IgD-negative memory B cell (primary cell): ENCODE results near the gene CRYL1. TPM values are rescaled to one million over a fixed set of nuclear protein-coding genes. Genes with fewer than 3 reads are reported as not detected.
A peak's percentile ranks its signal among the peaks of the same experiment; 100 is the strongest.

Source experiments
- H3K27ac Mint-ChIP-seq, 3 donors: one replicate each; pipeline ENCODE4 v1.8.0; 2020 to 2022; ENCODE audit warnings: mild to moderate bottlenecking in 3 of 3, mixed read lengths in 3 of 3, moderate library complexity in 1 of 3
- H3K27me3 Mint-ChIP-seq: one replicate; pipeline ENCODE4 v1.8.0; 2021; ENCODE audit warnings: mixed read lengths
- H3K36me3 Mint-ChIP-seq: one replicate; pipeline ENCODE4 v1.8.0; 2020; ENCODE audit warnings: mild to moderate bottlenecking, mixed read lengths
- H3K4me1 Mint-ChIP-seq, 3 donors: one replicate each; pipeline ENCODE4 v1.8.0; 2020 to 2022; ENCODE audit warnings: mixed read lengths in 3 of 3, mild to moderate bottlenecking in 1 of 3
- H3K4me3 Mint-ChIP-seq, 4 donors: one replicate each; pipeline ENCODE4 v1.8.0; 2020 to 2022; ENCODE audit warnings: mild to moderate bottlenecking in 4 of 4, mixed read lengths in 4 of 4, moderate library complexity in 3 of 4
- H3K9me3 Mint-ChIP-seq, 3 donors: one replicate each; pipeline ENCODE4 v1.8.0; 2020 to 2021; ENCODE audit warnings: mixed read lengths in 3 of 3, mild to moderate bottlenecking in 1 of 3
- polyA plus RNA-seq: library from polyadenylated mRNA; unstranded; fragments of 300-500 nt; fragmentation: Illumina TruSeq; gene quantifications from one replicate; pipeline ENCODE4 v1.2.3, GENCODE V29; 2021

CRYL1 gene
- polyA plus RNA-seq, 1 donor from 2014 or later = 32.3 TPM

DNA sequence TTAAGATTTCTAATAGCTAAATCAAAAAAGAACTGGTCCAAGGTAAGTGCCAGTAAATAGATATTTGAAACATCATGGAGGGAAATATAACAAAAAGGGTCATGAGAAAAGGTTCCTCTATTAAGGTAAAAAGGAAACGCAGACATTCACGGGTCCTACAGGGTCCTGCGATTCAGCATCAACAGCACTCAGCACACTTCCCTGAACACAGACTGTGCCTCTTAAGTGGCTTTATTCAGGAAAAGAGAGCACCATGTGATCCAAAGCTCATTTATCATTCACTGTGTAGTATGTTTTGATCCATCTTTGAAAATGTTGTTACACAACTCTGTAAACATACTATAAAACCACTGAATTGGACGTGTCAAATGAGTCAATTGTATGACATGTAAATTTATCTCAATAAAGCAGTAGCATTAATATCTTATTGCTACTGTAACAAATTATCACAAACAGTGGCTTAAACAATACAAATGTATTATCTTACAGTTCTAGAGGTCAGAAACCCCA lies 33.7 kb downstream of the CRYL1 start:
- Mint-ChIP-seq H3K4me1 (peaks cover 0 to 6% (median 4%) of the 10 kb centered on the region in 3 donors), H3K9me3 (no peaks in the 10 kb centered on the region), H3K27ac (no peak overlapping the region), H3K27me3 (no peaks in the 10 kb centered on the region), H3K36me3 (peaks cover 7% of the 10 kb centered on the region), H3K4me3 (no peak overlapping the region)

DNA sequence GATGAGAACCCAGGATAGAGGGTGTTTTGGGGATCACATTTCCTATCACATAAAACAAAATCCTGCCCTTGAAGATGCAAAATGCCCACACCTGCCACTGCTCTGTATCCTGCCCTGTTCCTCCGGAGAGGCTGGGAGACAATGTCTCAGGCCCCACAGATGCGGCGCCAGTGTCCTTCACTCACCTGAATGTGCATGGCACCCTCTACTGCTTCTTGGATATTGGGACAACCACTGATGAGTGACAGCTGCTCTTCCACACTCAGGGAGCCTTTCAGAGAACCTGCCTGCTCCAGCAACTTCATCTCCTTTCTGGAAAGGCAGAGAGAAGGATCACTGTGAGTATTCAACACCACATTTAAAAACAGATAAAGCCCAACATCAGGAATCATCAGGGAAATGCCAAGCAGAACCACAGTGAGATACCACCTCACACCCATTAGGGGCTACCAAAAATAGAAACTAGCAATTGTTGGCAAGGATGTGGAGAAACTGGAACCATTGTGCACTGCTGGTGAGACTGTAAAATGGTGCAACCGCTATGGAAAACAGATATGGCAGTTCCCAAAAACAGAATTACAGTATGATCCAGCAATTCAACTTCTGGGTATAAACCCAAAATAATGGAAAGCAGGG lies 36.4 kb downstream of the CRYL1 start:
- H3K27ac Mint-ChIP-seq = no peak overlapping the region
- H3K4me3 Mint-ChIP-seq = no peak overlapping the region
- H3K4me1 Mint-ChIP-seq = no peaks in the 10 kb centered on the region
- no peaks in the 10 kb centered on the region for H3K27me3 Mint-ChIP-seq
- no peaks in the 10 kb centered on the region for H3K9me3 Mint-ChIP-seq
- peaks cover 11% of the 10 kb centered on the region for H3K36me3 Mint-ChIP-seq

DNA sequence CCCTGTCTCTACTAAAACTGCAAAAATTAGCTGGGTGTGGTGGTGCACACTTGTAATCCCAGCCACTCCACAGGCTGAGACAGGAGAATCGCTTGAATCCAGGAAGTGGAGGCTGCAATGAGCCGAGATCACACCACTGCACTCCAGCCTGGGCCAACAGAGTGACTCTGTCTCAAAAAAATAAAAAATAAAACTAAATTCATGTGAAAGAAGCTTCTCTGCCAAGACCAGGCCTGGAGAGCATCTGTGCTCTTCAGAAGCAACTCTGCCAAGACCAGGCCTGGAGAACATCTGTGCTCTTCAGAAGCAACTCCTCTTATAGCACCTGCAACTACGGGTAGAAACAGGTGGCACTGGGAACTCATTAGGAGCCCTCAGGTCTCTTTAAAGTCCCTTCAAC lies 37.7 kb downstream of the CRYL1 start:
- no peaks in the 10 kb centered on the region for H3K9me3 Mint-ChIP-seq
- no peak overlapping the region for H3K4me3 Mint-ChIP-seq
- H3K4me1 Mint-ChIP-seq = no peaks in the 10 kb centered on the region
- H3K36me3 Mint-ChIP-seq = peaks cover 11% of the 10 kb centered on the region
- H3K27ac Mint-ChIP-seq = no peak overlapping the region
- H3K27me3 Mint-ChIP-seq = no peaks in the 10 kb centered on the region

DNA sequence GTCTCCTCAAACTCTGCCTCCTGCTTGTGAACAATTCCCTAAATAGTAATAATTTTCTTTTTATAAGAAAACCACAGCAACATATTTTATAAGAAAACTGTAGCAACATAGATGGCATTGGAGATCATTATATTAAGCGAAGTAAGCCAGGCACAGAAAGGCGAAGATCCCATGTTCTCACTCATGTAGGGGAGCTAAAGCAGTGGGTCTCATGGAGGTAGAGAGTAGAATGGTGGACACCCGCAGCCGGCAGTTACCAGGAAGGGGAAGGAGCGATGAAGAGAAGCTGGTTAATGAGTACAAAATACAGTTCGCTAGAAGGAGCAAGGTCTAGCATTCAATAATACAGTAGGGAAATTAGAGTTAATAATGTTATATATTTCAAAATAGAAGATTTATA lies 42.9 kb downstream of the CRYL1 start:
- no peak overlapping the region for H3K4me3 Mint-ChIP-seq
- H3K36me3 Mint-ChIP-seq = peaks cover 15% of the 10 kb centered on the region
- no peaks in the 10 kb centered on the region for H3K9me3 Mint-ChIP-seq
- H3K27me3 Mint-ChIP-seq = no peaks in the 10 kb centered on the region
- no peak overlapping the region for H3K27ac Mint-ChIP-seq
- H3K4me1 Mint-ChIP-seq = peaks cover 0 to 1% (median 1%) of the 10 kb centered on the region in 3 donors

DNA sequence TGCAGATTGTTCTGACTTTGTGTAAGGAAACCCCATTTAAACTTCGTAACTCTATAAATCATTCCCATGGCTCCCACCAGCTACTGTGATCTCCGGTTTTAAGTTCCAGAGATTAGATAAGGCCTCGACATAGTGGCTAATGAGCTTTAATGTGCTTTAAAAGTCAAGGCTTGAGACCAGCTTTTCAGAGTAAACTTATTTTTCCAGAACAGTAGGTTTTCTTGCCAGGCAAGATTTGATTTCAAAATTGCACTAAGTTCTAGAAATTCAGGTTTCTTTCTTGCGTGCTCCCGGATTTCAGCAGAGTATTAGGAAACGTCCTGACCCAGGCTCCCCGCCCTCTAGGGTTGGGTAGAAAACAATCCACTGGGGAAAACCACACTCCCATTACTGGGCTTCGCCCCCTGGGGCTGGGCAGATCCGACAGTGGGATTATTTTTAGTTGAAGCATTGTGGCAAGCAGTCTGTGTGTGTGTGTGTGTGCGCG lies 43.3 kb downstream of the CRYL1 start:
- no peaks in the 10 kb centered on the region for H3K27me3 Mint-ChIP-seq
- peaks cover 15% of the 10 kb centered on the region for H3K36me3 Mint-ChIP-seq
- H3K4me1 Mint-ChIP-seq = peaks cover 0 to 2% (median 2%) of the 10 kb centered on the region in 3 donors
- no peak overlapping the region for H3K4me3 Mint-ChIP-seq
- H3K9me3 Mint-ChIP-seq = no peaks in the 10 kb centered on the region
- no peak overlapping the region for H3K27ac Mint-ChIP-seq

DNA sequence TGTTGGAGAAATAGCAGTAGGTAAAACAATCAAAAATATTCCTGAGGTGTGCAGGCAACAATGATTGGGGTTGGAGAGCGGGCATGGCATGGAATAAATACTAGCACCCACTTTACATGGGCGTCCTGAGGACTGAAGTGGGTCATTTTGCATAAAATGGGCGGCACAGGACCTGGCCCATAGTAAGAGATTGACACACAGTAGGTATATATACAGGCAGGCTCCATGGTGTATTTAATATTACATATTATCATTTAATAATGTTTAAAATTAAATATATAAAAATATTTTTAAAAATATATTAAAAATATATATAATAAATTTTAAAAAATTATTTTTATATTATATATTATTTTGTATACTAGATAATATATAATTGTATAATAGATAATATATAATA lies 48.3 kb downstream of the CRYL1 start:
- no peak overlapping the region for H3K27ac Mint-ChIP-seq
- H3K9me3 Mint-ChIP-seq = no peaks in the 10 kb centered on the region
- H3K36me3 Mint-ChIP-seq = peaks cover 7% of the 10 kb centered on the region

DNA sequence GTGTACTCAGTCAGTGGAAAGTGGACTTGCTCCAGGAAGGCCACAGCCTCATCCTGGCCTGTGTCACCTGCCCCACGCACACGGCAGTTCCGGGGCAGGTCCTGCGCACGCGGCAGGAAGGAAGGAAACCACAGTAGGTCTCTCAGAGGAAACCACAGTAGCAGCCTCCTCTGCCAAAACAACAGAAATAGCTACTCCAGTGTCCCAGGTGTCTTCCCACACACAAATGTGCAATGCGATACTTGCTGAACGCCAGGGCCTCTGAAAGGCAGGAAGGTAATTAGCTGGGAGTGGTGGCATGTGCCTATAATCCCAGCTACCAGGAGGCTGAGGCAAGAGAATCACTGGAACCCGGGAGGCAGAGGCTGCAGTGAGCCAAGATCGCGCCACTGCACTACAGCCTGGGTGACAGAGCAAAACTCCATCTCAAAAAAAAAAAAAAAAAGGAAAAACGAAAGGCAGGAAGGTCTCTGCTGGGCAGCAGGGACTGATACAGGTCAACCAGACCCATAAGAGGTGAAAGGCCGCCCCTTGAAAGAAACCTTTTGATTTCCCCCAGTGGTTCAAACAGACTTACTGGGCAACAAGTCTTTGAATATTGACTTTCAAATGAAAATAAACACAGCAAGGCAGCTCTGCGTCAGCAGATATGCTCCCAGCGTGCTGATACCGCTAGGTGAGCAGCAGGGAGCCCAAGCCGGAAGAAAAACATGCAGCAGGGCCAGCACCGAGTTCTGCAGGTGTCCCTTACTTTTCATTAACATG lies 49.5 kb downstream of the CRYL1 start:
- H3K36me3 Mint-ChIP-seq = peaks cover 8% of the 10 kb centered on the region
- H3K4me3 Mint-ChIP-seq = peak overlapping the region; percentile 22 to 89 (median 74)
- H3K27me3 Mint-ChIP-seq = no peaks in the 10 kb centered on the region
- no peaks in the 10 kb centered on the region for H3K9me3 Mint-ChIP-seq
- H3K4me1 Mint-ChIP-seq = peaks cover 17 to 23% (median 18%) of the 10 kb centered on the region in 3 donors
- peak overlapping the region; percentile 10 to 88 (median 88) for H3K27ac Mint-ChIP-seq

More for the DNA sequence above, 48.3 kb downstream of the CRYL1 start:
- Mint-ChIP-seq H3K27me3 (no peaks in the 10 kb centered on the region), H3K4me1 (peaks cover 18 to 23% (median 18%) of the 10 kb centered on the region in 3 donors), H3K4me3 (peak overlapping the region in 2 of 4 donors; percentile 63 to 75)

DNA sequence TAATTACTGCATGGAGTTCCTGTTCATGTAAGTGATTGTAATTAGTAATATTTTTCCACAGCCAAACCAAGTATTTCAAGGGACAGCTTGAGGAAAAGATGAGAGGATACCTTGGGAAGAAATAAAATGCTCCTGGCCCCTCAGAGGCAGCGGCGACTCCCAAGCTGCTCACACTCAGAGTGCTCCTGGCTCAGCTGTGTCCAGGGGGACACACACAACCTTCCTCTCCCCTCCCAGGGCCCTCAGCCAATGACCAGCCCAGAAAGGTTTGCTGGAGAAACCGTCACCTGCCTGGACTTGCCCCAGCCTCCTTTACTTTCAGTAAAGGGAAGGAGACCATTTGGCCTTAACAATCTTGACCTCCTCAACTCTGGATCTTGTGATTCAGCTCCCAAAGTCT lies 51.1 kb downstream of the CRYL1 start:
- H3K36me3 Mint-ChIP-seq = peaks cover 3% of the 10 kb centered on the region
- no peaks in the 10 kb centered on the region for H3K27me3 Mint-ChIP-seq
- H3K4me1 Mint-ChIP-seq = peaks cover 17 to 22% (median 18%) of the 10 kb centered on the region in 3 donors
- H3K9me3 Mint-ChIP-seq = no peaks in the 10 kb centered on the region
- peak overlapping the region in 2 of 3 donors; percentile 79 to 88 for H3K27ac Mint-ChIP-seq
- H3K4me3 Mint-ChIP-seq = peak overlapping the region in 1 of 4 donors; percentile 9

DNA sequence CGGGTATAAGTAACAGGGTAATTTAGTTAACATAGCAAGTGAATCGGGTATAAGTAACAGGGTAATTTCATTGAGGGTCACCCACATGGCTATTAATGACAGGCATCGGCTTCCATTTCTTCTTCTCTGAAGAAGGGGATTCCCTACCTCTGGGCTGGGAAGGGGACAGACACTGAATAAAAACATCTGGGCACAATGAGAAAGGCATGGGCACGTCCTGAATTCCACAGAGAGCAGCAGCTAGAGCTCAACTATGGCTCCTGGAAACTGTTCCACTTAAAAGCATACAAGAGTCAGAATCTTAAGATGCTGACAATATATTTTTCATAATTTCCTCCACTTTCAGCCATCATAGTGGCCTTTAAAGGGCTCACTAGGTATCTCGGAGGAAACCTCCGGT lies 51.8 kb downstream of the CRYL1 start:
- Mint-ChIP-seq H3K36me3 (peaks cover 3% of the 10 kb centered on the region), H3K27ac (peak overlapping the region in 1 of 3 donors; percentile 88), H3K4me1 (peaks cover 17 to 22% (median 18%) of the 10 kb centered on the region in 3 donors), H3K9me3 (no peaks in the 10 kb centered on the region), H3K4me3 (no peak overlapping the region), H3K27me3 (no peaks in the 10 kb centered on the region)

DNA sequence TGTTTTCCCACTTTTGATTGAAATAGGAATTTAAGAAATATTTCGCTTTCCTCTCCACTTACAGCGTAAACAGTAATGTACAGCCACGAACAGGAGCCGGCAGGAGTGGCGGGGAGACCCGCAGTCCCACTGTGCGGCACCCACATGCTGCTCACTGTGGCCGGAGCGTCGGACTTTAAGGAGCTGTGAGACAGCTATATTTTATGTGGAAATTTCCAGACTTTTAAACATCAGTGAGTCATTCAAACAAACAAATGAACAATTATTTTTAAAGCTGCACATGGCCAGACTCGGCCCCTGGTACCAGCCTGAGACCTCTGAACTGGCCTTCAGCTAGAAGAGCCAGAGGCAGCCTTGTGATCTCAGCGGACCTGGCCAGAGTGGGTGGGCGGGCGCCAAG lies 52.5 kb downstream of the CRYL1 start:
- H3K9me3 Mint-ChIP-seq = no peaks in the 10 kb centered on the region
- peak overlapping the region in 1 of 3 donors; percentile 50 for H3K27ac Mint-ChIP-seq
- H3K4me3 Mint-ChIP-seq = no peak overlapping the region
- no peaks in the 10 kb centered on the region for H3K27me3 Mint-ChIP-seq
- H3K36me3 Mint-ChIP-seq = peaks cover 3% of the 10 kb centered on the region
- peaks cover 17 to 22% (median 18%) of the 10 kb centered on the region in 3 donors for H3K4me1 Mint-ChIP-seq

DNA sequence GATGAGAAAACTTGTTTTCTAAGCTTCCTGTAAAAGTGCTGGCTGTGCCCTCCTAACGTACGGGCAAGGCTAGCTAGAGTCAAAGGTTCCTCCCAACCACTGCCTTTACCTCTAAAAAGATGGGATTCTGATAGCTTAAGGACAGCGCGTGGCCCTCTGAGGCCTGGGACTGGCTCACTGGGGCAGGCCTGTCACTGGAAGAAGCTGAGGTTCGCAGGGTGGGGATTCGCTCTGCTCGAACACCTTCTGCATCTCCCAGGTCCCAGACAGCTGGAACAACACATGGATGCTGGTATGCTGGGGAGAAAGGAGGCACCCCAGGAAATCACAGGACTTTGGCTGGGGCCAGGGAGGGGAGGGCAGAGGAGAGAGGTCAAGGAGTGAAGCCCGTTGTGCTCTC lies 53.1 kb downstream of the CRYL1 start:
- no peak overlapping the region for H3K4me3 Mint-ChIP-seq
- H3K27me3 Mint-ChIP-seq = no peaks in the 10 kb centered on the region
- no peak overlapping the region for H3K27ac Mint-ChIP-seq
- no peaks in the 10 kb centered on the region for H3K9me3 Mint-ChIP-seq
- peaks cover 17 to 22% (median 18%) of the 10 kb centered on the region in 3 donors for H3K4me1 Mint-ChIP-seq
- H3K36me3 Mint-ChIP-seq = peaks cover 3% of the 10 kb centered on the region

DNA sequence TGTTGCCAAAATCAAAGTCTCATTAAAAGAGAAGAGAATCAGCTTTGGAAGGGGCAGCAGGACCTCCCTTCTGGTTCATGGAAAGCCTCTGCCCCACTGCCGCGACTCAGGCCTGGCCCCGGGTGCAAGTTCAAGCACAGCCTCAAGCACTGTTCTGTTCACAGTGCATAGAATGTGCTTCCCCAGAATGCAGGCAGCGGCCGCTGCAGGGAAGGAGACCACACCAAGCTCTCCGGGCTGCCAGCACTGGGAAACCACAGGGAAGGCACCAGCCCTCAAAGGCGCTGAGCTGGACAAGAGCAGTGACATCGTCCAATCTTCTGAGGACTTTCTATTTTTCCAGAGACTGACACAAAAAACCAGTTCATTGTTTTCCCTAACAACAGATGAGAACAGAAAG lies 55.5 kb downstream of the CRYL1 start:
- H3K4me3 Mint-ChIP-seq = no peak overlapping the region
- H3K36me3 Mint-ChIP-seq = peaks cover 5% of the 10 kb centered on the region
- H3K27ac Mint-ChIP-seq = no peak overlapping the region
- H3K9me3 Mint-ChIP-seq = no peaks in the 10 kb centered on the region
- H3K4me1 Mint-ChIP-seq = peaks cover 0 to 14% (median 4%) of the 10 kb centered on the region in 3 donors
- H3K27me3 Mint-ChIP-seq = no peaks in the 10 kb centered on the region

DNA sequence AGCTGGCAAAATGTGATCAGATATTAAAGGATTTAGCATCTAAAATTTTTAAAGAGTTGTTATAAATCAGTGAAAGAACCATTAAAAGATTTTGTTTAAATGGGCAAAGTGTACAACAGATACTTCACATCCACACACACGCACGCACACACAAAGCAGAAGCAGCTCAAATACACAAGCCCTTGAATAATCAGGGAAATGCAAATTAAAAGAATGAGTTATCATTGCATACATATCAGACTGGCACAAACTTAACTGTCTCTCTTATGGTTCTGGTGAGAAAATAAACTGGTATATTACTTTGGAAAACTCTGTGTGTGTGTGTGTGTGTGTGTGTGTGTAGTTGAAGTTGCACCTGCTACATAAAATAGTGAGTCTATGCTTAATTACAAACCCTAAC lies 59.3 kb downstream of the CRYL1 start:
- H3K27ac Mint-ChIP-seq = no peak overlapping the region
- H3K9me3 Mint-ChIP-seq = no peaks in the 10 kb centered on the region
- H3K4me3 Mint-ChIP-seq = no peak overlapping the region
- H3K27me3 Mint-ChIP-seq = no peaks in the 10 kb centered on the region
- H3K36me3 Mint-ChIP-seq = peaks cover 2% of the 10 kb centered on the region
- peaks cover 0 to 5% (median 0%) of the 10 kb centered on the region in 3 donors for H3K4me1 Mint-ChIP-seq

DNA sequence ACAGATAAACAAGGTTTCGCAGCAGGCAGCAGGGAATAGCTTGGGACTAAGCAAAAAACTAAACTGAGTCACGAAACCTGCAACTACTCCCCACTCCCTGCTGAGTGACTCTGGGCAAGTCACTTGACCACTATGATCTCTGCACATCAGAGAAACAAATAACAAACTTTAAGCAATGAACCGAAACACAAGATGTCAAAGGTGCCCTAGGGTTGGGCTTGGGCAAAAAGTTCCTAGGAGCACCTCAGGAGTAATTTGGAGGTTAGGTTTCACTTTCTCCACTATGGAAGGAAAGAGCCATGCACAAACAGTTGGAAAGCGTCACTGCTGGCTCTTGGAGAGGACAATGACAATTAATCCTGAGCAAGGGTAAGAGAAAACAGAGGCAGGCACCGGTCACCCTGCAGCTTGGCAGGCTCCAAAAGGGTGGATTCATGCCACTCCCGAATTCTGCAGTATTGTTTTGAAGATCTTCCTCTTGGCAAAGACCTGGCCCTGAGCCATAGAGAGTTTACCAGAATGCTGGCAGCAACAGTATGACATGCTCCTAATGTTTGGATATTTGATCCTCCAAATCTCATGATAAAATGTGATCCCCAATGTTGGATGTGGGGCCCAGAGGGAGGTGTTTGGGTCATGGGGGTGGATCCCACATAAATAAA lies 60.3 kb downstream of the CRYL1 start:
- peak overlapping the region in 1 of 4 donors; percentile 58 for H3K4me3 Mint-ChIP-seq
- H3K27me3 Mint-ChIP-seq = peaks cover 3% of the 10 kb centered on the region
- H3K4me1 Mint-ChIP-seq = peaks cover 0 to 5% (median 2%) of the 10 kb centered on the region in 3 donors
- H3K36me3 Mint-ChIP-seq = peaks cover 2% of the 10 kb centered on the region
- H3K27ac Mint-ChIP-seq = no peak overlapping the region
- peaks cover 0 to 2% (median 0%) of the 10 kb centered on the region in 3 donors for H3K9me3 Mint-ChIP-seq

DNA sequence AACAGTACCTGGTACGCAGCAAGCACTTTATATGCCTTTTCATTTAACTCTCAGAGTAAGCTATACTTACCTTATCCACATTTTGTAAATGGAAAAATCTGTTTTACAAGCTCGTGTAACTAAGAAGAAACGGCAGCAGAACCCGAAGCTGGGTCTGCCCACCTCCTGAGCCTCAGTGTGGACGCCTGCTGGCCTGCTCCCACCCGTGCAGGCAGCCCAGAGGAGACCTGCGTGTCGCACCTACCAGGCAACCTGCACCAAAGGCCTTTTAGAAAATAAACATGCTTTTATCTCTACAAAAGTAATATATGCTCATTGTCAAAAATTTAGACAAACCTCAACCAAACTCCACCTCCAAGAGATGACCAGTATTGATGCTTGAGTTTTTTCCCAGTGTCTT lies 62.7 kb downstream of the CRYL1 start:
- peaks cover 0 to 5% (median 4%) of the 10 kb centered on the region in 3 donors for H3K9me3 Mint-ChIP-seq
- H3K36me3 Mint-ChIP-seq = peaks cover 2% of the 10 kb centered on the region
- H3K27ac Mint-ChIP-seq = no peak overlapping the region
- no peak overlapping the region for H3K4me3 Mint-ChIP-seq
- peaks cover 0 to 5% (median 2%) of the 10 kb centered on the region in 3 donors for H3K4me1 Mint-ChIP-seq
- H3K27me3 Mint-ChIP-seq = peaks cover 3% of the 10 kb centered on the region
